ENCODE data around the gene ATRNL1. TPM values are rescaled to one million over a fixed set of nuclear protein-coding genes. Genes with fewer than 3 reads are reported as not detected.
"Not testable (repeated sequence)": the region's sequence is repeated elsewhere in the genome, so short reads cannot be mapped to it uniquely, and the experiment has no call there.

Gene ATRNL1
- total RNA-seq, 1 donor from 2014 or later, result 66.0 TPM

DNA sequence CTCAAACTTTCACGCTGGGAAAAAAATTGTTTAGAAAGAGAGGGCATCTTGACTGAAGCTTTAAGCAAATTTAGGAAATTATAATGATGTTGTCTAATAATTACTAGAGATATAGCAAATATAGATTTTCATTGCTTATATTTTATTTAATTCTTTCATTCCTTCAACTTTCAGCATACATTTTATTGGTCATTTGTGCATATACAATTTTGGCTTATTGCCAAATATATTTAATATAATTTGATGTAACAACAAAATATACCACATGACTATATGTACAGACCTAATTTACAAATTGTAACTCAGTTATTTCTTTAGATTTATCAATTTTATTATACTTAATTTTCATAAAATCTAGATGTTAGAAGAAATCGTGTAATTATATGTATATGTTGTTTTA is 390.1 kb downstream of the ATRNL1 start:
- peaks cover 2% of the 10 kb centered on the region for H3K9me3 Mint-ChIP-seq (ENCODE audit: low read depth)
- no peak overlapping the region for H3K4me3 Mint-ChIP-seq (ENCODE audit: unreplicated experiment)
- H3K27ac Mint-ChIP-seq (ENCODE audit: unreplicated experiment), result no peak overlapping the region
- no peak for DNase-seq (ENCODE audit: low spot score)
- H3K27me3 Mint-ChIP-seq (ENCODE audit: low read depth), result no peaks in the 10 kb centered on the region
- no peaks in the 10 kb centered on the region for H3K4me1 Mint-ChIP-seq (ENCODE audit: low read depth)
- TF ChIP-seq, protein P1, sequence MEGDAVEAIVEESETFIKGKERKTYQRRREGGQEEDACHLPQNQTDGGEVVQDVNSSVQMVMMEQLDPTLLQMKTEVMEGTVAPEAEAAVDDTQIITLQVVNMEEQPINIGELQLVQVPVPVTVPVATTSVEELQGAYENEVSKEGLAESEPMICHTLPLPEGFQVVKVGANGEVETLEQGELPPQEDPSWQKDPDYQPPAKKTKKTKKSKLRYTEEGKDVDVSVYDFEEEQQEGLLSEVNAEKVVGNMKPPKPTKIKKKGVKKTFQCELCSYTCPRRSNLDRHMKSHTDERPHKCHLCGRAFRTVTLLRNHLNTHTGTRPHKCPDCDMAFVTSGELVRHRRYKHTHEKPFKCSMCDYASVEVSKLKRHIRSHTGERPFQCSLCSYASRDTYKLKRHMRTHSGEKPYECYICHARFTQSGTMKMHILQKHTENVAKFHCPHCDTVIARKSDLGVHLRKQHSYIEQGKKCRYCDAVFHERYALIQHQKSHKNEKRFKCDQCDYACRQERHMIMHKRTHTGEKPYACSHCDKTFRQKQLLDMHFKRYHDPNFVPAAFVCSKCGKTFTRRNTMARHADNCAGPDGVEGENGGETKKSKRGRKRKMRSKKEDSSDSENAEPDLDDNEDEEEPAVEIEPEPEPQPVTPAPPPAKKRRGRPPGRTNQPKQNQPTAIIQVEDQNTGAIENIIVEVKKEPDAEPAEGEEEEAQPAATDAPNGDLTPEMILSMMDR (IDR thresholded peaks at IDR 0.05), result no peak
- peaks cover 4% of the 10 kb centered on the region for H3K36me3 Mint-ChIP-seq (ENCODE audit: low read depth)

- H3K4me1 Mint-ChIP-seq (ENCODE audit: low read depth), result peaks cover 7% of the 10 kb centered on the region
- no peak overlapping the region for H3K4me3 Mint-ChIP-seq (ENCODE audit: unreplicated experiment)
- TF ChIP-seq, protein P1 (IDR thresholded peaks at IDR 0.05), result no peak
- peaks cover 15% of the 10 kb centered on the region for H3K9me3 Mint-ChIP-seq (ENCODE audit: low read depth)
- H3K27ac Mint-ChIP-seq (ENCODE audit: unreplicated experiment), result no peak overlapping the region
- H3K36me3 Mint-ChIP-seq (ENCODE audit: low read depth), result peaks cover 4% of the 10 kb centered on the region
- H3K27me3 Mint-ChIP-seq (ENCODE audit: low read depth), result no peaks in the 10 kb centered on the region
- no peak for DNase-seq (ENCODE audit: low spot score)
Measured at GRCh38 chr10:115491526-115492140, 398.5 kb downstream of the ATRNL1 start.

- Mint-ChIP-seq H3K27me3 (ENCODE audit: low read depth) (no peaks in the 10 kb centered on the region), H3K4me3 (ENCODE audit: unreplicated experiment) (no peak overlapping the region), H3K36me3 (ENCODE audit: low read depth) (peaks cover 3% of the 10 kb centered on the region), H3K9me3 (ENCODE audit: low read depth) (peaks cover 10% of the 10 kb centered on the region), H3K4me1 (ENCODE audit: low read depth) (no peaks in the 10 kb centered on the region), H3K27ac (ENCODE audit: unreplicated experiment) (no peak overlapping the region)
- no peak for DNase-seq (ENCODE audit: low spot score)
- TF ChIP-seq, protein P1 (IDR thresholded peaks at IDR 0.05), result no peak
Measured at GRCh38 chr10:115503546-115503945, 410.4 kb downstream of the ATRNL1 start.

DNA sequence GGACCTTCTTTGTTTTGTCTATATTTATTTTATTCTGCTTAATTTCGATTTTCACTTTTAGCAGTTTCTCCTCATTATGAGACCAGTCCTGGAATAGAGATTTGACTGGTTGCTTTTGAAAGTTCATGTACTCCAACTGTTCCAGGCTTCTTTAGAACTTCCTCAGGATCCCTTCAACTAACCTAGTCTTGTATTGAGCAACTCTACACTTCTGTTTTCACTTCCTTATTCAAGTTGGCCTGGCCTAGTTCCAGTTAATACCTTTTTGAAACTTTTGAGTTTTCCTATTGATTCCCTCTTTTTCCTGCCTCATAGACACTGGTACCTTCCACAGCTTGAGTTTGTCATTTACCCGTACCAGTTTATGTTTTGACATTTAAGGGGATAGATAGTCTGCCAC is 421.7 kb downstream of the ATRNL1 start:
- Mint-ChIP-seq H3K9me3 (ENCODE audit: low read depth) (peaks cover 24% of the 10 kb centered on the region), H3K4me3 (ENCODE audit: unreplicated experiment) (no peak overlapping the region), H3K27me3 (ENCODE audit: low read depth) (no peaks in the 10 kb centered on the region), H3K27ac (ENCODE audit: unreplicated experiment) (no peak overlapping the region), H3K4me1 (ENCODE audit: low read depth) (no peaks in the 10 kb centered on the region), H3K36me3 (ENCODE audit: low read depth) (peaks cover 8% of the 10 kb centered on the region)
- TF ChIP-seq, protein P1 (IDR thresholded peaks at IDR 0.05), result no peak
- no peak for DNase-seq (ENCODE audit: low spot score)

DNA sequence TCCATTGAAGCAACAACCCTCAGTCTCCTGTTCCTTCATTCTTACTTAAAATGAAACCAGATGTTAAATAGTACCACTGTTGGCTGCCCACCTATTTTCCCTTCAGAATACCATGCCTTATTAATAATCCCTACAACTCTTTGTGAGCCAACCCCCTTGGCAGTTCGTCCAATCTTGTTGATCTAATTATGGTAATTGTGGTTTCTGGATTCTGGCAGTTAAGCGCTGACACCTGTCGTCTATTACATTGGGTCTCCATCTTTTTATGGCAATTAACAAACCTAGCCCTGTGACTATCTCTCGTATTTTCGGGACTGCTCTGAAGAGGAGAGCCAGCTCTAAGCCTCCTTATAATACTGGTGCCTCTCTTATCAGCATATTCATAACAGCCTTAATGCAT is 432.0 kb downstream of the ATRNL1 start:
- Mint-ChIP-seq H3K27ac (ENCODE audit: unreplicated experiment) (no peak overlapping the region), H3K27me3 (ENCODE audit: low read depth) (no peaks in the 10 kb centered on the region), H3K4me1 (ENCODE audit: low read depth) (no peaks in the 10 kb centered on the region), H3K4me3 (ENCODE audit: unreplicated experiment) (no peak overlapping the region), H3K9me3 (ENCODE audit: low read depth) (peaks cover 13% of the 10 kb centered on the region), H3K36me3 (ENCODE audit: low read depth) (peaks cover 22% of the 10 kb centered on the region)
- no peak for DNase-seq (ENCODE audit: low spot score)
- TF ChIP-seq, protein P1 (IDR thresholded peaks at IDR 0.05), result no peak

DNA sequence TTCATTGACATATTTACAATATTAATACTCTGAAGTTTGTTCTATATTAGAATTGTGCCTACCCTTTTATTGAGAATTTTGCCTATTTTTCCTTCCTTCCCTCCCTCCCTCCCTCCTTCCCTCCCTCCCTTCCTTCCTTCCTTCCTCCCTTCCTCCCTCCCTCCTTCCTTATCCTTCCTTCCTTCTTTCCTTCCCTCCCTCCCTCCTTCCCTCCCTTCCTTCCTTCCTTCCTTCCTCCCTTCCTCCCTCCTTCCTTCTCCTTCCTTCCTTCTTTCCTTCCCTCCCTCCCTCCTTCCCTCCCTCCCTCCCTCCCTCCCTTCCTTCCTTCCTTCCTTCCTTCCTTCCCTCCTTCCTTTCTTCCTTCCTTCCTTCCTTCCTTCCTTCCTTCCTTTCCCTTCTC is 434.5 kb downstream of the ATRNL1 start:
- peaks cover 13% of the 10 kb centered on the region for H3K36me3 Mint-ChIP-seq (ENCODE audit: low read depth)
- H3K9me3 Mint-ChIP-seq (ENCODE audit: low read depth); H3K4me1 Mint-ChIP-seq (ENCODE audit: low read depth); DNase-seq (ENCODE audit: low spot score); H3K27ac Mint-ChIP-seq (ENCODE audit: unreplicated experiment); H3K4me3 Mint-ChIP-seq (ENCODE audit: unreplicated experiment); H3K27me3 Mint-ChIP-seq (ENCODE audit: low read depth): not testable (repeated sequence)

DNA sequence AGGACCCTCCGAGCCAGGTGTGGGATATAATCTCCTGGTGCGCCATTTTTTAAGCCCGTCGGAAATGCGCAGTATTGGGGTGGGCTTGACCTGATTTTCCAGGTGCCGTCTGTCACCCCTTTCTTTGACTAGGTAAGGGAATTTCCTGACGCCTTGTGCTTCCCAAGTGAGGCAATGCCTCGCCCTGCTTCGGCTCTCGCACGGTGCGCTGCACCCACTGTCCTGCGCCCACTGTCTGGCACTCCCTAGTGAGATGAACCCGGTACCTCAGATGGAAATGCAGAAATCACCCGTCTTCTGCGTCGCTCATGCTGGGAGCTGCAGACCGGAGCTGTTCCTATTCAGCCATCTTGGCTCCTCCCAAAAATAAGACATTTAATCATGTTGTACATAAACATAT is 443.2 kb downstream of the ATRNL1 start:
- H3K27ac Mint-ChIP-seq (ENCODE audit: unreplicated experiment); H3K36me3 Mint-ChIP-seq (ENCODE audit: low read depth); H3K4me3 Mint-ChIP-seq (ENCODE audit: unreplicated experiment); H3K9me3 Mint-ChIP-seq (ENCODE audit: low read depth); H3K27me3 Mint-ChIP-seq (ENCODE audit: low read depth); DNase-seq (ENCODE audit: low spot score); H3K4me1 Mint-ChIP-seq (ENCODE audit: low read depth): not testable (repeated sequence)
